Naive B cell (primary cell): Measurements from ENCODE around the gene SCYGR7. TPM values are rescaled to one million over a fixed set of nuclear protein-coding genes. Genes with fewer than 3 reads are reported as not detected.
A peak's percentile ranks its signal among the peaks of the same experiment; 100 is the strongest.
"Not testable (repeated sequence)": the region's sequence is repeated elsewhere in the genome, so short reads cannot be mapped to it uniquely, and the experiment has no call there.

Experiments used
- ATAC-seq, 2 donors: fragments of 150-1000 bp; cut with Tn5 transposase; 2 replicates each; pipeline ENCODE4 v1.10.0; 2021; ENCODE audit warnings: low read depth in 2 of 2, mild to moderate bottlenecking in 2 of 2, moderate library complexity in 2 of 2
- DNase-seq: peaks from one replicate; pipeline ENCODE4 v3.0.0; 2022
- H3K27ac Mint-ChIP-seq, 6 donors: one replicate each; pipeline ENCODE4 v1.8.0; 2020 to 2022; ENCODE audit warnings: mild to moderate bottlenecking in 6 of 6, mixed read lengths in 6 of 6, moderate library complexity in 5 of 6, inconsistent platforms in 2 of 6
- H3K27me3 Mint-ChIP-seq, 3 donors: one replicate each; pipeline ENCODE4 v1.8.0; 2021 to 2022; ENCODE audit warnings: mixed read lengths in 3 of 3, mild to moderate bottlenecking in 1 of 3
- H3K36me3 Mint-ChIP-seq, 2 donors: one replicate each; pipeline ENCODE4 v1.8.0; 2020 to 2022; ENCODE audit warnings: mixed read lengths in 2 of 2, inconsistent platforms in 1 of 2, mild to moderate bottlenecking in 1 of 2
- H3K4me1 Mint-ChIP-seq, 3 donors: one replicate each; pipeline ENCODE4 v1.8.0; 2020 to 2022; ENCODE audit warnings: mixed read lengths in 3 of 3, inconsistent platforms in 1 of 3, mild to moderate bottlenecking in 1 of 3, moderate library complexity in 1 of 3
- H3K4me3 Mint-ChIP-seq, 8 donors: one replicate each; pipeline ENCODE4 v1.8.0; 2020 to 2022; ENCODE audit warnings: mild to moderate bottlenecking in 8 of 8, mixed read lengths in 8 of 8, moderate library complexity in 8 of 8, inconsistent platforms in 2 of 8
- H3K9me3 Mint-ChIP-seq, 7 donors: one replicate each; pipeline ENCODE4 v1.8.0; 2020 to 2022; ENCODE audit warnings: mixed read lengths in 7 of 7, mild to moderate bottlenecking in 5 of 7, inconsistent platforms in 2 of 7, moderate library complexity in 1 of 7
- polyA plus RNA-seq, 6 donors: library from polyadenylated mRNA; unstranded; fragments of 300-500 nt; fragmentation: Illumina TruSeq; gene quantifications; one replicate each; pipeline ENCODE4 v1.2.3, GENCODE V29; 2021; ENCODE audit warnings: low read depth in 6 of 6

SCYGR7 gene
- polyA plus RNA-seq, 6 donors from 2014 or later, result not detected

- Mint-ChIP-seq H3K27me3 (peaks cover 15 to 49% (median 23%) of the 10 kb centered on the region in 3 donors), H3K4me1 (peaks cover 0 to 6% (median 4%) of the 10 kb centered on the region in 3 donors)
These were observed 8.5 kb upstream of the SCYGR7 start for GRCh38 chr2:227719641-227720040.

DNA sequence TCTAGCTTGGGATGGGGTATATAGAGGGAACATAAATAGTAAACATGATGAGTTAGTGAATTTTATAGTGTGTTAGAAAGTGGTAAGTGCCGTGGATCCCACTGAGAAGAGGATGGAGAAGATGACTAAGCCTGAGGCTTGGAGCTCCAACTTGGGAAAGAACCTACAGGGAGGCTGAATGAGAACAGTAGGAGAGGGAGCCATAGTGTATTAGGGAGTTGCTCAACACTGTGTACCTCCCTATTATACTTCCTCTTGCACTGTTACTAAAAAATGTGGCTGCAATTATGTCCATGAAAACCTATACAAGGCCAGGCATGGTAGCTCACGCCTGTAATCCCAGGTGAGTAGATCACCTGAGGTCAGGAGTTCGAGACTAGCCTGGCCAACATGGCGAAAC lies 7.5 kb upstream of the SCYGR7 start:
- Mint-ChIP-seq H3K27ac (no peak overlapping the region), H3K27me3 (peaks cover 15 to 41% (median 23%) of the 10 kb centered on the region in 3 donors), H3K4me3 (no peak overlapping the region), H3K4me1 (peaks cover 0 to 6% (median 4%) of the 10 kb centered on the region in 3 donors), H3K9me3 (no peaks in the 10 kb centered on the region), H3K36me3 (no peaks in the 10 kb centered on the region)
- DNase-seq (no peak), ATAC-seq (no peak)

More at GRCh38 chr2:227719641-227720040, 8.5 kb upstream of the SCYGR7 start:
- DNase-seq (no peak), ATAC-seq (no peak)
- H3K4me3 Mint-ChIP-seq, result no peak overlapping the region
- no peak overlapping the region for H3K27ac Mint-ChIP-seq
- no peaks in the 10 kb centered on the region for H3K36me3 Mint-ChIP-seq
- H3K9me3 Mint-ChIP-seq, result no peaks in the 10 kb centered on the region

GRCh38 chr2:227722821-227723220 lies 5.3 kb upstream of the SCYGR7 start:
- Mint-ChIP-seq H3K27me3 (peaks cover 15 to 40% (median 19%) of the 10 kb centered on the region in 3 donors), H3K27ac (peak overlapping the region in 1 of 6 donors; percentile 4)
- H3K9me3 Mint-ChIP-seq, H3K4me3 Mint-ChIP-seq, H3K36me3 Mint-ChIP-seq, DNase-seq, ATAC-seq, H3K4me1 Mint-ChIP-seq: not testable (repeated sequence)

DNA sequence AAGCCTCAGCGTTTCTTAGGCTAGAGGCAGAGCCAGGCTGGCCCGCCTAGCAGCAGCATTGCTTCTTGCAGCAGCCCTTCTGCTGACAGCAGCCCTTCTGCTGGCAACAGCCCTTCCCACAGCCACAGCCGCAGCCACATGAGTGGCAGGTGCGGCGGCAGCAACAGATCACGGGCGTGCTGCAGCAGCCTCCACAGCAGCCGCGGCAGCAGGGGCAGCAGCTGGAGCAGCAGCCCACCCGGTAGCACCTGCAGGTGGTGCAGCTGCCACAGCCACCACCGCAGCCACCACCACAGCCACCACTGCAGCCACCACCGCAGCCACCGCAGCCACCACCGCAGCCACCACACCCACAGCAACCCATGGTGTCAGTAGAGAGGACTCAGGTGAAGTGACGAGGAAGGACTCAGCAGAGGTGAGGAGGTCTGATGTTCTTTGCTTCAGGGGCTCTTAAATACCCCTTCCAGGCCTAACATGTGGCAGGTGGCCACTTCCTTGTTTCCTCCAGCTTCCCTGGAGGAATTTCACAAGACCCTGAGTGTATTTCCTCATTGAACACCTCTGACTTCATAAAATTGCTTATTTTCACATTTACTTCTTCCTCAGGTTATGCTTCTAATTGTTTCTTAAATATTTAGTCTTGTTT lies 3.6 kb upstream of the SCYGR7 start, which contains the start of gene SCYGR6:
SCYGR6 (minus strand) TSS at position 364 of the 646 bp plus-strand sequence; CDS start at position 364, 0 bp downstream.
- DNase-seq, result no peak
- no peak for ATAC-seq
- Mint-ChIP-seq H3K9me3 (no peaks in the 10 kb centered on the region), H3K36me3 (no peaks in the 10 kb centered on the region), H3K4me1 (no peaks in the 10 kb centered on the region), H3K27ac (no peak within 1 kb of the TSS), H3K27me3 (peaks cover 19 to 32% (median 23%) of the 10 kb centered on the region in 3 donors), H3K4me3 (no peak within 1 kb of the TSS)

DNA sequence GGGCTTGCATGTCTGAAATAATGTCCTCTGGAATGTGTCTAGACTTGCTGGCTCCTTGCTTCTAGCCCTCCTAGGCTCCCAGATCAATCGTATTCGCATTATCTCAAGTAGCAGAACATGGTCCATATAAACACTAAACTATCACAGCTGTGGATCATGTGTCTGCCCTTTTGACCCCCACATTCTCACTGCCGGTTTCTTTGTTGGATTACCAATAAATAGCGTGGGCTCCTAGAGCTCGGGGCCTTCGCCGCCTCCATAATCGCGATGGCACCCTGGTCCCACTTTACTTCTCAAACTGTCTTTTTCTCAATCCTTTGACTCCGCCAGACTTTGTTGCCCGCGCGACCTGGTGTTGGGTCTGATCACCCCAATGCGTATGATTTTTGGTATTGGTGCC lies 11.2 kb downstream of the SCYGR7 start:
- Mint-ChIP-seq H3K4me1 (no peaks in the 10 kb centered on the region), H3K36me3 (no peaks in the 10 kb centered on the region), H3K27ac (no peak overlapping the region), H3K4me3 (no peak overlapping the region), H3K27me3 (peaks cover 6 to 23% (median 10%) of the 10 kb centered on the region in 3 donors), H3K9me3 (peaks cover 0 to 5% (median 0%) of the 10 kb centered on the region in 7 donors)
- DNase-seq (no peak), ATAC-seq (no peak)

GRCh38 chr2:227740705-227741104 lies 12.6 kb downstream of the SCYGR7 start:
- DNase-seq, H3K4me3 Mint-ChIP-seq, H3K27ac Mint-ChIP-seq, H3K4me1 Mint-ChIP-seq, H3K9me3 Mint-ChIP-seq, H3K36me3 Mint-ChIP-seq, ATAC-seq: not testable (repeated sequence)
- peaks cover 8 to 23% (median 10%) of the 10 kb centered on the region in 3 donors for H3K27me3 Mint-ChIP-seq

GRCh38 chr2:227745594-227745993 lies 17.5 kb downstream of the SCYGR7 start, which contains the start of gene SCYGR8:
TSS of gene SCYGR8 (plus strand) at chr2:227745894. CDS start at chr2:227745894, 0 bp downstream.
- Mint-ChIP-seq H3K4me1 (peaks cover 0 to 4% (median 0%) of the 10 kb centered on the region in 3 donors), H3K4me3 (no peak within 1 kb of the TSS), H3K36me3 (no peaks in the 10 kb centered on the region), H3K27me3 (peaks cover 10 to 30% (median 16%) of the 10 kb centered on the region in 3 donors), H3K9me3 (peaks cover 0 to 1% (median 0%) of the 10 kb centered on the region in 7 donors), H3K27ac (peak within 1 kb of the TSS in 1 of 6 donors; percentile 69)
- DNase-seq, result no peak
- ATAC-seq, result no peak

- H3K27ac Mint-ChIP-seq, result peak overlapping the region in 1 of 6 donors; percentile 39
- H3K9me3 Mint-ChIP-seq, result peaks cover 0 to 1% (median 0%) of the 10 kb centered on the region in 7 donors
- H3K4me1 Mint-ChIP-seq, result peaks cover 0 to 4% (median 0%) of the 10 kb centered on the region in 3 donors
- no peaks in the 10 kb centered on the region for H3K36me3 Mint-ChIP-seq
- H3K27me3 Mint-ChIP-seq, result peaks cover 16 to 33% (median 18%) of the 10 kb centered on the region in 3 donors
- DNase-seq (no peak), ATAC-seq (no peak)
- H3K4me3 Mint-ChIP-seq, result no peak overlapping the region
These were observed 19.9 kb downstream of the SCYGR7 start for GRCh38 chr2:227748079-227748478.

GRCh38 chr2:227756261-227756660 lies 28.1 kb downstream of the SCYGR7 start:
- H3K4me3 Mint-ChIP-seq, H3K4me1 Mint-ChIP-seq, ATAC-seq, H3K9me3 Mint-ChIP-seq, DNase-seq, H3K27ac Mint-ChIP-seq, H3K36me3 Mint-ChIP-seq: not testable (repeated sequence)
- H3K27me3 Mint-ChIP-seq, result peaks cover 15 to 18% (median 16%) of the 10 kb centered on the region in 3 donors

DNA sequence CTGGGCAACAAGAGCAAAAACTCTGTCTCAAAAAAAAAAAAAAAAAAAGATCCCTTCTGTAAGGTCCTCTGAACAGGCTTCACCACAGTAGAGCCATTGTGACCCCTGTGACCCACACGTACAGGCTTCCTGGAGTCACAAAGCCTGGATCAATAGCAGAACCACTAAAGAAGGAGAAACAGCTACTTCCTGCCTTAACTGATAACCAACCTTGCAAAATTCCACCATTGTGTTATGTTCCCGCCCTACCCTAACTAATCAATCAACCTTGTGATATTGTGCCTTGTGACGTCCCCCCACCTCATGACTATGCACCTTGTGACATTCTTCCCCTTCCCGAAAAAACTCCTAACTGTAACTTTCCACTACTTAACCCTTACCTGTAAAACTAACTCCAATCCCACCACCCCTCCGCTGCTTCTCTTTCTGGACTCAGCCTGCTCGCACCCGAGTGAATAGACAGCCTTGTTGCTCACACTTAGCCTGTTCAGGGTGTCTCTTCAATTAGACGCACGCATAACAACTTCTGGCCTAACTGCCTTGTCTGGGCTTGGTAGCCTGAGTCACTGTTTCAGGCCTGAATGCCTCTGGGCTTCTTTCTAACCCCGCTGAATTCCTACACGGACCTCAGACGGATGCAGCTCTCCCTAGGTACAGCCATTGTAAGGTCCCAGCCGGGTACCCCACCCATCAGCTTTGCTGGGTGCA lies 31.4 kb downstream of the SCYGR7 start:
- DNase-seq, result no peak
- no peaks in the 10 kb centered on the region for H3K4me1 Mint-ChIP-seq
- peaks cover 6 to 15% (median 7%) of the 10 kb centered on the region in 3 donors for H3K27me3 Mint-ChIP-seq
- no peak overlapping the region for H3K4me3 Mint-ChIP-seq
- H3K36me3 Mint-ChIP-seq, result no peaks in the 10 kb centered on the region
- peak overlapping the region in 1 of 6 donors; percentile 24 for H3K27ac Mint-ChIP-seq
- ATAC-seq, result no peak
- no peaks in the 10 kb centered on the region for H3K9me3 Mint-ChIP-seq

GRCh38 chr2:227761740-227762476 lies 33.8 kb downstream of the SCYGR7 start:
- peaks cover 0 to 3% (median 0%) of the 10 kb centered on the region in 3 donors for H3K4me1 Mint-ChIP-seq
- ATAC-seq (no peak), DNase-seq (no peak)
- H3K27ac Mint-ChIP-seq, result no peak overlapping the region
- no peaks in the 10 kb centered on the region for H3K36me3 Mint-ChIP-seq
- no peak overlapping the region for H3K4me3 Mint-ChIP-seq
- H3K9me3 Mint-ChIP-seq, result no peaks in the 10 kb centered on the region
- H3K27me3 Mint-ChIP-seq, result peaks cover 6 to 12% (median 7%) of the 10 kb centered on the region in 3 donors

DNA sequence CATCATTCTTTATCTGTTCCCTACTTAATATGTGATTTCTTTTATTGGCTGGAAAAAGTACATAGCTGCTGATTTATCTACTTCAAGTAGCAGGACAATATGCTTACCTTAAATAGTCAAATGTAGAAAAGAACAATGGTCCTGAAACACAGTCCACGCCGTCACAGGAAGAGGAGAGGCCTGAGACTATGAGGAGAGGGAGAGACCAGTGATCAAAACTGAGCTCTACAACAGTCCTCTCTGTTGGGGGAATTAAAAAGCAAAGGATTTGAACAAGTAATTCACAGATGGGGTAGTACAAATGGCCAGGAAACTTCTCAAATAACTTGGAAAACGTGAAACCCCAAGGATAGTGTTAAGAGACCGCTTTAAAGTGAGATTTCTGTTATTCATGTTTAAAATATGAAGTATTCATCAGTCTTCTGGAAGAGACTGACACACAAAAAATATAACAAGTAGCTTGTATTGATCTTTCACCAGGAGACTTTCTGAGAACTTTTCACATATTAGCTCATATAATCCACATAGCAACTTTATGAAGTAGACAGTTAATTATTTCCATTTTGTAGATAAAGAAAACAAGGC lies 37.7 kb downstream of the SCYGR7 start:
- Mint-ChIP-seq H3K9me3 (no peaks in the 10 kb centered on the region), H3K4me1 (peaks cover 0 to 3% (median 0%) of the 10 kb centered on the region in 3 donors), H3K4me3 (no peak overlapping the region), H3K27me3 (peaks cover 0 to 7% (median 5%) of the 10 kb centered on the region in 3 donors), H3K27ac (no peak overlapping the region), H3K36me3 (no peaks in the 10 kb centered on the region)
- no peak for DNase-seq
- no peak for ATAC-seq

- Mint-ChIP-seq H3K27ac (peak overlapping the region in 1 of 6 donors; percentile 71), H3K36me3 (no peaks in the 10 kb centered on the region), H3K4me1 (peaks cover 0 to 3% (median 0%) of the 10 kb centered on the region in 3 donors), H3K9me3 (no peaks in the 10 kb centered on the region), H3K4me3 (no peak overlapping the region), H3K27me3 (peaks cover 0 to 7% (median 5%) of the 10 kb centered on the region in 3 donors)
- DNase-seq (peak; percentile 46), ATAC-seq (peak; percentile 65 to 72)
These were observed 38.3 kb downstream of the SCYGR7 start for GRCh38 chr2:227766373-227766883.
